Activated B cell treated with CpG ODN at 0.5 μM for 24 hours (primary cell): ENCODE measurements around the gene HDAC9. TPM values are rescaled to one million over a fixed set of nuclear protein-coding genes. Genes with fewer than 3 reads are reported as not detected.

Experiments used
- ATAC-seq: fragments of 200-7000 bp; cut with Tn5 transposase; one replicate; pipeline ENCODE4 v1.10.0; 2021; ENCODE audit warnings: low read depth, mild to moderate bottlenecking, moderate library complexity
- CTCF ChIA-PET: fragments of 350-600 bp; sonication (Branson Sonifier 250); formaldehyde crosslinking; loops from one replicate; lab custom pipeline; 2021; ENCODE audit warnings: antibody characterized with exemption; lab: Charles Lee
- POLR2A ChIA-PET: fragments of 350-600 bp; sonication (Branson Sonifier 250); formaldehyde crosslinking; loops from one replicate; lab custom pipeline; 2021; ENCODE audit warnings: antibody characterized with exemption; lab: Charles Lee
- DNase-seq: peaks from one replicate; pipeline ENCODE4 v3.0.0; 2022
- H3K27ac Mint-ChIP-seq: one replicate; pipeline ENCODE4 v1.8.0; 2020; ENCODE audit warnings: mixed read lengths
- H3K27me3 Mint-ChIP-seq: one replicate; pipeline ENCODE4 v1.8.0; 2021; ENCODE audit warnings: mixed read lengths
- H3K36me3 Mint-ChIP-seq: one replicate; pipeline ENCODE4 v1.8.0; 2021; ENCODE audit warnings: low read depth, mixed read lengths
- H3K4me1 Mint-ChIP-seq: one replicate; pipeline ENCODE4 v1.8.0; 2021; ENCODE audit warnings: mixed read lengths
- H3K4me3 Mint-ChIP-seq: one replicate; pipeline ENCODE4 v1.8.0; 2020; ENCODE audit warnings: mild to moderate bottlenecking, mixed read lengths
- H3K9me3 Mint-ChIP-seq: one replicate; pipeline ENCODE4 v1.8.0; 2020; ENCODE audit warnings: mixed read lengths
- intact Hi-C: fragments of 100-400 bp; cut with micrococcal nuclease; formaldehyde crosslinking; loops from one replicate; pipeline ENCODE4 v1.15.1; 2024
- total RNA-seq: library from RNA; stranded (reverse); gene quantifications from 2 replicates; pipeline ENCODE4 v1.2.3, GENCODE V29; 2022
- TF ChIP-seq, protein P1 (sequence below): fragments of 200-600 bp; IDR thresholded peaks from one replicate; pipeline ENCODE4 v1.8.0; 2022; ENCODE audit warnings: antibody characterized with exemption, mild to moderate bottlenecking

Gene HDAC9
- total RNA-seq, 1 donor from 2014 or later: 149 TPM

DNA sequence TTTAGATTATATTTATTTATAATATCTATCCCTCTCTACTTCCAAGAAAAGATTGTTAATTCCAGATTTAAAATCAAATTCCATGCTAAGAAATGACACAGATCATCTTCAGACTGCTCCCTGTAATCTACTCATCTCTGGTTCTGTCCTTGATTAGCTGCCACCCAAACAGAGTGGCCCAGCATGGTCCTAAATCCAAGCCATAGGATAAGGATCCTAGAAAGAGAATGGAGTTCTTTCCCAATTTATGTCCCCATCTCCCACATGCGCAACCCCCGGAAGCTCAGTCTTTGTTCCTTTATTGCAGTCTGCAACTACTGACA, 23.4 kb upstream of the HDAC9 start:
- Mint-ChIP-seq H3K36me3 (no peaks in the 10 kb centered on the region), H3K27ac (no peak overlapping the region), H3K4me1 (peaks cover 17% of the 10 kb centered on the region), H3K9me3 (no peaks in the 10 kb centered on the region), H3K4me3 (no peak overlapping the region), H3K27me3 (no peaks in the 10 kb centered on the region)
- ATAC-seq: no peak
- intact Hi-C loops: no loop called here
- ChIA-PET POLR2A (no interaction called here), CTCF (interaction anchor here (1.1 to 1.6 kb wide), 2 partner anchors 115 to 138 kb away, joined by 3 read pairs; no protein-coding TSS in a partner anchor)
- DNase-seq: no peak
- TF ChIP-seq, protein P1, sequence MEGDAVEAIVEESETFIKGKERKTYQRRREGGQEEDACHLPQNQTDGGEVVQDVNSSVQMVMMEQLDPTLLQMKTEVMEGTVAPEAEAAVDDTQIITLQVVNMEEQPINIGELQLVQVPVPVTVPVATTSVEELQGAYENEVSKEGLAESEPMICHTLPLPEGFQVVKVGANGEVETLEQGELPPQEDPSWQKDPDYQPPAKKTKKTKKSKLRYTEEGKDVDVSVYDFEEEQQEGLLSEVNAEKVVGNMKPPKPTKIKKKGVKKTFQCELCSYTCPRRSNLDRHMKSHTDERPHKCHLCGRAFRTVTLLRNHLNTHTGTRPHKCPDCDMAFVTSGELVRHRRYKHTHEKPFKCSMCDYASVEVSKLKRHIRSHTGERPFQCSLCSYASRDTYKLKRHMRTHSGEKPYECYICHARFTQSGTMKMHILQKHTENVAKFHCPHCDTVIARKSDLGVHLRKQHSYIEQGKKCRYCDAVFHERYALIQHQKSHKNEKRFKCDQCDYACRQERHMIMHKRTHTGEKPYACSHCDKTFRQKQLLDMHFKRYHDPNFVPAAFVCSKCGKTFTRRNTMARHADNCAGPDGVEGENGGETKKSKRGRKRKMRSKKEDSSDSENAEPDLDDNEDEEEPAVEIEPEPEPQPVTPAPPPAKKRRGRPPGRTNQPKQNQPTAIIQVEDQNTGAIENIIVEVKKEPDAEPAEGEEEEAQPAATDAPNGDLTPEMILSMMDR: no peak

DNA sequence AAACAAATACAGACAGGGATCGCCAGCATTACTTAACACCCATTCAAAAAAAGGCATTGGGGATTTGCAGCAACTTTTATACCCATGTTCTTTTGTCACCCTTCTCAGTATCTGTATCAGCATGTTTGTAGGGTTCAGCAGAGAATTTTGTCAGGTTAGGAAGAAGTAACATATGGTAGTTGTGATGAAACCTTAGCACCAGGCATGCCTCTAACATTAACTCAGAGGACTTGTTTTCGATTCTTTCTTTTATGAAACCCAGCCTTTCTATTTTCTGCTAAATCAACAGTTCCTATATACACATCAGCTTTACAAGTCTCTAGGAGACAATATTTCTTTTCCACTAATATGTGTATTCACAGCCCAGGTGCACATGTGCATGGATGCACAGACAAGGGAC, 22.4 kb upstream of the HDAC9 start:
- H3K27me3 Mint-ChIP-seq: no peaks in the 10 kb centered on the region
- DNase-seq (no peak), ATAC-seq (no peak)
- H3K36me3 Mint-ChIP-seq: no peaks in the 10 kb centered on the region
- peaks cover 17% of the 10 kb centered on the region for H3K4me1 Mint-ChIP-seq
- no peak overlapping the region for H3K4me3 Mint-ChIP-seq
- intact Hi-C loops: no loop called here
- TF ChIP-seq, protein P1: no peak
- no peaks in the 10 kb centered on the region for H3K9me3 Mint-ChIP-seq
- ChIA-PET CTCF (interaction anchor here (1.2 kb wide), 1 partner anchor 23 kb away, joined by 3 read pairs; the partner anchor contains the start of gene HDAC9), POLR2A (no interaction called here)
- H3K27ac Mint-ChIP-seq: no peak overlapping the region

GRCh38 chr7:18474944-18475343, 20.6 kb upstream of the HDAC9 start:
- ChIA-PET POLR2A (interaction anchor here (0.8 kb wide), 1 partner anchor 11 kb away, joined by 3 read pairs; no protein-coding TSS in a partner anchor), CTCF (interaction anchor here (1.6 kb wide), 1 partner anchor 117 kb away, joined by 5 read pairs; no protein-coding TSS in a partner anchor)
- no peaks in the 10 kb centered on the region for H3K9me3 Mint-ChIP-seq
- TF ChIP-seq, protein P1: no peak
- ATAC-seq: no peak
- peaks cover 6% of the 10 kb centered on the region for H3K4me1 Mint-ChIP-seq
- intact Hi-C loops: no loop called here
- no peak overlapping the region for H3K4me3 Mint-ChIP-seq
- DNase-seq: no peak
- no peak overlapping the region for H3K27ac Mint-ChIP-seq
- H3K27me3 Mint-ChIP-seq: no peaks in the 10 kb centered on the region
- H3K36me3 Mint-ChIP-seq: no peaks in the 10 kb centered on the region

DNA sequence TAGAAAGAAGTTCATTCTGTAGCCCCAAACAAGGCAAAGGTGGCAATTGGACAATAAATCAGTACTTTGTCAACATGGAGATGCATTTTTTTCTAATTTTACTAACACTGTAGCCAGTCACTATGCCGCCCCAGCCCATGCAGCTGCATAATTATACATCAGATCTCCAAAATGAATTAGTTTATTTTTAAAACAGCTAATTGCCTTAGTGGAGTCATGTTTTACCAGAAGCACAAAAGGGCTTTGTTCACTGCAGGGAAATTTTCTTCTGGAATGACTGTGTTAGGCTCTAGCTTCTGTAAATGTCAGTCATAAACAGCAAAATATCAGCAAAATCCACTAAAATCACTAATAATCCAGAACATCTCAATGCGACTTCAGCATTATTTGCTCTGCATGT, 20.1 kb upstream of the HDAC9 start:
- ChIA-PET CTCF (interaction anchor here (1.6 kb wide), 1 partner anchor 118 kb away, joined by 5 read pairs; no protein-coding TSS in a partner anchor), POLR2A (interaction anchor here (0.8 kb wide), 1 partner anchor 11 kb away, joined by 3 read pairs; no protein-coding TSS in a partner anchor)
- ATAC-seq (no peak), DNase-seq (no peak)
- intact Hi-C loops: no loop called here
- H3K27me3 Mint-ChIP-seq: no peaks in the 10 kb centered on the region
- H3K4me3 Mint-ChIP-seq: no peak overlapping the region
- TF ChIP-seq, protein P1: no peak
- no peaks in the 10 kb centered on the region for H3K9me3 Mint-ChIP-seq
- no peaks in the 10 kb centered on the region for H3K36me3 Mint-ChIP-seq
- H3K27ac Mint-ChIP-seq: no peak overlapping the region
- H3K4me1 Mint-ChIP-seq: peaks cover 6% of the 10 kb centered on the region

GRCh38 chr7:18481776-18482175, 13.8 kb upstream of the HDAC9 start:
- ATAC-seq: no peak
- intact Hi-C loops: loop anchor here (5.0 kb wide), 1 partner anchor 186 kb away; no protein-coding TSS in a partner anchor
- ChIA-PET POLR2A (interaction anchor here (1.1 kb wide), 1 partner anchor 10 kb away, joined by 6 read pairs; no protein-coding TSS in a partner anchor), CTCF (interaction anchor here (1.3 kb wide), 1 partner anchor 16 kb away, joined by 3 read pairs; no protein-coding TSS in a partner anchor)
- Mint-ChIP-seq H3K27ac (no peak overlapping the region), H3K9me3 (no peaks in the 10 kb centered on the region), H3K36me3 (no peaks in the 10 kb centered on the region), H3K27me3 (no peaks in the 10 kb centered on the region), H3K4me1 (peaks cover 12% of the 10 kb centered on the region), H3K4me3 (no peak overlapping the region)
- TF ChIP-seq, protein P1: no peak
- no peak for DNase-seq
